Measurements from ENCODE around the gene ZFY. TPM values are rescaled to one million over a fixed set of nuclear protein-coding genes. Genes with fewer than 3 reads are reported as not detected.
"Not testable (repeated sequence)": the region's sequence is repeated elsewhere in the genome, so short reads cannot be mapped to it uniquely, and the experiment has no call there.

The ZFY gene
- total and polyA plus RNA-seq, 2 donors (not counting 1 experiment from before 2014, with no cell fraction given) = 30.2 TPM; not detected in 1

GRCh38 chrY:2984491-2984890, 49.3 kb downstream of the ZFY start:
- Histone ChIP-seq H3K4me1 (ENCODE audit: control insufficient read depth in 2 of 2, insufficient read depth in 2 of 2, low read length in 2 of 2) (no peaks in the 10 kb centered on the region), H3K36me3 (replicated peaks in 1 of 2; ENCODE audit: control extremely low read depth in 1 of 2, control insufficient read depth in 1 of 2, extremely low read depth in 1 of 2, insufficient read depth in 2 of 2, low read length in 1 of 2) (peaks cover 0 to 4% of the 10 kb centered on the region in 2 experiments), H3K27ac (ENCODE audit: low read length in 2 of 2) (no peak overlapping the region), H3K4me3 (ENCODE audit: control extremely low read depth in 1 of 5, extremely low read depth in 1 of 5, insufficient read depth in 1 of 5, low read depth in 2 of 5, low read length in 4 of 5) (no peak overlapping the region), H4K20me1 (ENCODE audit: control insufficient read depth, insufficient read depth, low read length, poor library complexity, severe bottlenecking) (no peaks in the 10 kb centered on the region), H2AFZ (ENCODE audit: insufficient read depth, low read depth, low read length, poor library complexity, severe bottlenecking) (no peak overlapping the region), H3K27me3 (replicated peaks in 1 of 4; ENCODE audit: control extremely low read depth in 1 of 4, control insufficient read depth in 3 of 4, insufficient read depth in 4 of 4, low read length in 3 of 4) (no peaks in the 10 kb centered on the region), H3K79me2 (ENCODE audit: control insufficient read depth, insufficient read depth, low read length) (no peaks in the 10 kb centered on the region), H3K9ac (ENCODE audit: low read length) (no peak overlapping the region), H3K9me3 (ENCODE audit: control extremely low read depth in 1 of 3, control insufficient read depth in 2 of 3, insufficient read depth in 1 of 3, low read length in 2 of 3) (no peaks in the 10 kb centered on the region), H3K4me2 (replicated peaks; ENCODE audit: low read depth, low read length, poor library complexity, severe bottlenecking) (no peak overlapping the region)
- Mint-ChIP-seq H3K27me3 (no peaks in the 10 kb centered on the region), H3K4me1 (no peaks in the 10 kb centered on the region), H3K4me3 (no peak overlapping the region), H3K27ac (no peak overlapping the region), H3K9me3 (ENCODE audit: insufficient read depth) (no peaks in the 10 kb centered on the region)
- ChIA-PET CTCF (no interaction called here), POLR2A (no interaction called here)
- no CpG with 5 or more reads among the region's 5 CpGs for WGBS (ENCODE audit: insufficient coverage)
- no peak for ATAC-seq (ENCODE audit: low read depth)
- intact Hi-C loops (cut with micrococcal nuclease) = no loop called here
- no peak for TF ChIP-seq EZH2 (IDR thresholded peaks at IDR 0.05; ENCODE audit: borderline replicate concordance, insufficient read depth, low read depth, low read length, poor library complexity, severe bottlenecking)
- no peak for TF ChIP-seq CTCF (IDR thresholded peaks at IDR 0.05)
- DNase-seq = no peak

- POLR2A ChIA-PET; H2AFZ ChIP-seq (ENCODE audit: insufficient read depth, low read depth, low read length, poor library complexity, severe bottlenecking); H3K27me3 Mint-ChIP-seq; CTCF ChIA-PET; H4K20me1 ChIP-seq (ENCODE audit: control insufficient read depth, insufficient read depth, low read length, poor library complexity, severe bottlenecking); H3K36me3 ChIP-seq (replicated peaks in 1 of 2; ENCODE audit: control extremely low read depth in 1 of 2, control insufficient read depth in 1 of 2, extremely low read depth in 1 of 2, insufficient read depth in 2 of 2, low read length in 1 of 2); ATAC-seq (ENCODE audit: low read depth); H3K9me3 ChIP-seq (ENCODE audit: control extremely low read depth in 1 of 3, control insufficient read depth in 2 of 3, insufficient read depth in 1 of 3, low read length in 2 of 3); DNase-seq; H3K79me2 ChIP-seq (ENCODE audit: control insufficient read depth, insufficient read depth, low read length); H3K27ac ChIP-seq (ENCODE audit: low read length in 2 of 2); intact Hi-C loops (cut with micrococcal nuclease); H3K27me3 ChIP-seq (replicated peaks in 1 of 4; ENCODE audit: control extremely low read depth in 1 of 4, control insufficient read depth in 3 of 4, insufficient read depth in 4 of 4, low read length in 3 of 4); H3K4me2 ChIP-seq (replicated peaks; ENCODE audit: low read depth, low read length, poor library complexity, severe bottlenecking); H3K27ac Mint-ChIP-seq; H3K4me3 ChIP-seq (ENCODE audit: control extremely low read depth in 1 of 5, extremely low read depth in 1 of 5, insufficient read depth in 1 of 5, low read depth in 2 of 5, low read length in 4 of 5); H3K4me1 Mint-ChIP-seq; H3K9ac ChIP-seq (ENCODE audit: low read length); H3K4me1 ChIP-seq (ENCODE audit: control insufficient read depth in 2 of 2, insufficient read depth in 2 of 2, low read length in 2 of 2); H3K4me3 Mint-ChIP-seq; H3K9me3 Mint-ChIP-seq (ENCODE audit: insufficient read depth): not testable (repeated sequence)
- WGBS (ENCODE audit: insufficient coverage) = no CpG with 5 or more reads among the region's 8 CpGs
Measured at GRCh38 chrY:2987178-2987577, 52.0 kb downstream of the ZFY start.

- ATAC-seq (ENCODE audit: low read depth); H3K9ac ChIP-seq (ENCODE audit: low read length); H3K27ac ChIP-seq (ENCODE audit: low read length in 2 of 2); H3K27ac Mint-ChIP-seq; DNase-seq; CTCF ChIA-PET; intact Hi-C loops (cut with micrococcal nuclease); H3K27me3 Mint-ChIP-seq; POLR2A ChIA-PET; H3K36me3 ChIP-seq (replicated peaks in 1 of 2; ENCODE audit: control extremely low read depth in 1 of 2, control insufficient read depth in 1 of 2, extremely low read depth in 1 of 2, insufficient read depth in 2 of 2, low read length in 1 of 2); H4K20me1 ChIP-seq (ENCODE audit: control insufficient read depth, insufficient read depth, low read length, poor library complexity, severe bottlenecking); H3K4me3 ChIP-seq (ENCODE audit: control extremely low read depth in 1 of 5, extremely low read depth in 1 of 5, insufficient read depth in 1 of 5, low read depth in 2 of 5, low read length in 4 of 5); H3K4me2 ChIP-seq (replicated peaks; ENCODE audit: low read depth, low read length, poor library complexity, severe bottlenecking); H3K9me3 Mint-ChIP-seq (ENCODE audit: insufficient read depth); H3K9me3 ChIP-seq (ENCODE audit: control extremely low read depth in 1 of 3, control insufficient read depth in 2 of 3, insufficient read depth in 1 of 3, low read length in 2 of 3); H3K4me3 Mint-ChIP-seq; H2AFZ ChIP-seq (ENCODE audit: insufficient read depth, low read depth, low read length, poor library complexity, severe bottlenecking); H3K27me3 ChIP-seq (replicated peaks in 1 of 4; ENCODE audit: control extremely low read depth in 1 of 4, control insufficient read depth in 3 of 4, insufficient read depth in 4 of 4, low read length in 3 of 4); H3K4me1 Mint-ChIP-seq; H3K4me1 ChIP-seq (ENCODE audit: control insufficient read depth in 2 of 2, insufficient read depth in 2 of 2, low read length in 2 of 2); H3K79me2 ChIP-seq (ENCODE audit: control insufficient read depth, insufficient read depth, low read length): not testable (repeated sequence)
- 100% methylated on average over 2 of the region's 14 CpGs for WGBS (ENCODE audit: insufficient coverage)
Measured at GRCh38 chrY:2997369-2997768, 62.2 kb downstream of the ZFY start.

Measured in B cell (primary cell).